Superior temporal gyrus (tissue), 1 donor: ENCODE data around the gene CELF1.

Experiments used
- DNase-seq: peaks from one replicate; pipeline ENCODE4 v3.0.0-alpha.2; 2016; ENCODE audit errors: extremely low spot score

Gene CELF1

GRCh38 chr11:47417712-47418111 lies 135.2 kb downstream of the CELF1 start:
- no peak for DNase-seq

- DNase-seq: no peak
These were observed 136.9 kb downstream of the CELF1 start for GRCh38 chr11:47415949-47416472.
